NCI-H69 (cell line): ENCODE results near the gene SPECC1L.
"Not testable (repeated sequence)": the region's sequence is repeated elsewhere in the genome, so short reads cannot be mapped to it uniquely, and the experiment has no call there.

Experiments
- DNase-seq: peaks from one replicate; lab custom pipeline; 2025; lab: John Stamatoyannopoulos, UW

Gene SPECC1L

DNA sequence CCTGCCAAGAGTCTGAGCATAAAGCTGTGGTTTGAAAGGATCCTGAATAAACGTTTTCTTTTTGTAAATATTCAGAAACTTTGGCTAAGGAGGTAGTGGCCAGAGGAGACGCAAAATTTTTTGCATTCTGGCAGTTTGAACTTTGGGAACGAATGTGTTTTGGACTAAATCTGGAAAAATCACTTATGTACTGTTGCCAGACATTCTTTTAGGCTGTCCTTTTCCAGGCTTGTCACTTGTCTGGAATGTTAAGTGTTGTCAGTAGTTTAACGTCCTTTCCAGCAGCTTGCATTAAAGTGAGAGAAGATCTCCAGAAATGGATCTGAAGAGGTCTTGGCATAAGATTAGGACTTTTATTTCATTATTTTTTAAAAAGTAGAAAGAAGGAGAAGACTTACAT is 18.5 kb downstream of the SPECC1L start:
- DNase-seq = no peak

DNA sequence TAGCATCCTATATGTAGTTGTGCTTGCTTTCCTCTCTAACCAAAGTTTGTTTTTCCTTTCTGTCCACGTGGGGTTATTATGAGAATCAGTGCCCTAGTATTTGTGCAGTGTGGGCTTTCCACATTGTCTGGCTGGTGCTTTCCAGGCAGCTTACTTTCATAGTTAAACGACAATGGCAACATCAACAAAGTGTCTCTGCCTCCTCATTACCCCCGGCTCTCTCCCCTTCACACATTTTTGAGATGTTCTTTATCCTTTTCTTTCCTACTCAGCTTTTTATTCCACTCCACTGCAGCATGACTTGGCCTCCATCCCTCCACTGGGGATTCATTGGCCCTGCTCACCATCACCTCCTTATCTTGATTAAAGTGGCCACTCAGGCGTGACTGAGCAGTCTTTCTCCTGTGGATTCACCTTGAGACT is 19.1 kb downstream of the SPECC1L start:
- peak; percentile 14 for DNase-seq

DNA sequence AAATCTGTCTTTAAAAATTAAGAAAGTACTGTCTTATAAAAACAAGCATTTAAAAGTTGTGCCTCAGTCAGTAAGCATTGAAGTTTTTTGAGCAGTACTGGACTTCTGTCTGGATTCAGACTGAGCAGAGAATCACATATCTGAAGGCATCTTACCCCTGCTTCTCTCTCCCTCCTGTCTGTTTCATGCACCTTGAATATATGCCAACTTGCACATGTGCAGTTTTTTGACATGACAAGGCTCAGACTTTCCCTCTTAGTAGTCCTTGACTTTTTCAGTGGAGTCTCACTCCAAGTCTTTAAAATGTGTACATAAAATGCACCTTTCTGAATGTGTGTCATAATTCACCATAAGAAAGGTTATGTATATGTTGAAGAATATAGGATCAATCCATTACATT is 19.8 kb downstream of the SPECC1L start:
- DNase-seq = no peak

DNA sequence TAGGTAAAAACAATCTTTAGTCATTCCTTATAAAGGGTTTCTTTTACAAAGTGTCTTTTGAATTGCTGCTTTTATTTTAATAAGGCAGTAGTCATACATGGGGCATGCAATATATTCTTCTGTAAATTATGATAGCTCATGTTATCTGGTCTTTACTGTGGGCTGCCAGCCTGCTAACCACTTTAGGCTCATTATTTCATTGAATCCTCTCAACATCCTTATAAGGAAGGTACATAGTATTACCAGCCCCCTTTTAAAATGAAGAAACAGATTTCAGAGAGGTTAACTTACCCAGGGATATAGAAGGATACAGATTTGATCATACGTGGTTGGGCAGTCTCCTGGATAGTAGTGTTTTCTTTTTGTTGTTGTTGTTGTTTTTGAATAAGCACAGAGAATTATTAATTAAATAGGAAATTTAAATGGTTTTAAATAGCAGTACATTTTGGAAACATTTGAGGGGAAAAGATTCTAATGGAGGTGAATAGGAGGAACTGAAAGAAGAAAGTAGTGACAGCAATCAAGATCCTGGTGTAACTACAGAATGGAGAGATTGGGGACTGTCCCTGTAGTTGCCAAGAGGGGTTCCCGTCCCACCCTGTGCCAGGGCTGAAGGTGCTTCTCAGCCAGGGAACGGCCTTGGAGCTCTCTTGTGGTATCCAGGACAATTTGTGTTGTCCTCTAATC is 21.0 kb downstream of the SPECC1L start:
- DNase-seq = no peak

DNA sequence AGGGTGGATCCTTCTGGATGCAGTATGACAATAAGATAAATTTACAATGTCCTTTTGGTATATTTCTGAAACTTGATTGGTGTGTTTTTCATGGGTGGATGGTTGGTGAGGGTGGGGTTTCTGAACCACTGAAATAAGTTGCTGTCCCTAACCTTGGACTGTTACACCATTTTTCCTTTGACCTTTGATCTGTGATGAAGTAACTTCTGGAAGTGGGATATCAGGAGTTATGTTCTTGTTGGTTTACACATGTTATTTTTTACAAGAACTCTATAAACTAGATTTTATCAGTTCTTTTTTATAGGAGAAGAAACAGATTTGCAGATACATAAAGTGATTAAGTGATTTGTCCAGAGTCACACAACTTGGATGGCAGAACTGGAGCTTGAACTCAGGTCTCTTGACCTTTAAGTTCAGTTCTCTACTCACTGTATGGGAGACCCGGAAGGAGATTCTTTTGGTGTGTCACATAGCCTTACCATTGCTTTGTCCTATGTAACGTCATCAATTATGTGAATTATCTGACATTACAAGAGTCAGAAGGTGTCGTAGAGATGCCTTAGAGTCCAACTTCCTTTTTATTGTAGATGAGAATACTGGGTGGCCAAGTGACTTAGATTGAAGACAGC is 21.7 kb downstream of the SPECC1L start:
- DNase-seq = not testable (repeated sequence)

DNA sequence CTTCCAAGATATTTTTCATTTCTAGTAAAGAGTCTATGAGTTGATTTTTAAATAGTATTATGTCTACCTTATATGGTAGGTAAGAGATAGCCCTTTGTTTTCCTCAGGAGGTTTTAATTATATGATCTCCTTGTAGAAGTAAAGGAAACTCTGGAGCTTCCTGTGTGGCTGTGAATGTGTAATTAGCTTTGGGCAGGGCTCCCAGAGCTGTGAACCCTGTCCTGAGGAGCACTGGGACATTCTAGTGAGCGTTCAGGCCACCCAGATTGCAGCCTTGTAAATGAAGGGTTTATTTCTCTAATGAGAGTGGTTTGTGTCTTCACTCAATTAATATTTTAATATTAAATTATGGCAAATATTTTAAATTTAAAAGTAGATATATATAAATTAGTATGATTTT is 24.3 kb downstream of the SPECC1L start:
- peak; percentile 16 for DNase-seq

DNA sequence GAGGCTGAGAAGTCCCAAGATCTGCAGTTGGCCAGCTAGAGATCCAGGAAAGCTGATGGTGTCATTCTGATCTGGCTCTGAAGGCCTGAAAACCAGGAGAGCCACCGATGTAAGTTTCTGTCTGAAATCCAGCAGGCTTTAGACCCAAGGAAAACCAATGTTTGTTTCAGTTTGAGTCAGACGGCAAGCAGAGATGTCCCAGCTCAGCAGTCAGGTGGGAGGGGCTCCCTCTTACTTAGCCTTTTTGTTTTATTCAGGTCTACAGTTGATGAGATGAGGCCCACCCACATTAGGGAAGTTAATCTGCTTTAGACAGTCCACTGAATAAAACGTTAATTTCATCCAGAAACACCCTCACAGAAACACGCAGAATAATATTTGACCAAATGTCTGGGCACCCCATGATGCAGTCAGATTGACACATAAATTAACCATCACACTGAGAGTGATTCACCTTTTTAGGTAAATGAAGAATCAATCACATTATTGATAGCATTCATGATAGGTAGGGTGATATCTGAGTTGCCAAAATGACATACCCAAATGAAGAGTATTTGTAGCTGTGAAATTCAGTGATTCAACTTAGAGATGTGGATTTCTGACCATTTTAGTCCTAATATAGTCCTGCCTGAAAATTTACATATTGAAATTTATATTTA is 28.0 kb downstream of the SPECC1L start:
- not testable (repeated sequence) for DNase-seq

DNA sequence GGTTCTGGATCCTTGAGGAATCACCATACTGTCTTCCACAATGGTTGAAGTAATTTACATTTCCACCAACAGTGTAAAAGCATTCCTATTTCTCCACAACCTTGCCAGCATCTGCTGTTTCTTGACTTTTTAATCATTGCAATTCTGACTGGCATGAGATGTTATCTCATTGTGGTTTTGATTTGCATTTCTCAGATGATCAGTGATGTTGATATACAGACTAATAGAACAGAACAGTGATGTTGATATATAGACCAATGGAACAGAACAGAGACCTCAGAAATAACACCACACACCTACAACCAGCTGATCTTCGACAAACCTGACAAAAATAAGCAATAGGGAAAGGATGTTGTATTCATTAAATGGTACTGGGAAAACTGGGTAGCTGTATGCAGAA is 29.9 kb downstream of the SPECC1L start:
- DNase-seq = not testable (repeated sequence)

DNA sequence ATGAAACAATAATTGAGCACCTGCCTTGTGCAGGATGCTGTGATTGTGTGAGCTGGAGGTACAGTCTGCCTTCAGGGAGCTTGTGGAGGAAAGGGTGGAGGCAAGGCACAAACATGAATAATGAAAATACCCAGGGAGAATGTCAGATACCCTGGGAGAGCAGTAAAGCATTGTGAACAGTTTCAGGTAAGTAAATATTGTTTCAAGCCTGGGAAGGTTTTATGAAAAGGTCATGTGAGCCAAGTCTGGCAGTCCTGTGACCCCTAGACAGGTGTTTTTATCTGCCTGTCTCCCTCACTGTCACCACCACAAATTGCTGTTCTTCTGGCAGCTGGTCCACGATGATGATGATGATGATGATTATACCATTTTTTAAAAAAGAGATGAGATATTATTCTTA is 32.0 kb downstream of the SPECC1L start:
- DNase-seq = peak; percentile 95

DNA sequence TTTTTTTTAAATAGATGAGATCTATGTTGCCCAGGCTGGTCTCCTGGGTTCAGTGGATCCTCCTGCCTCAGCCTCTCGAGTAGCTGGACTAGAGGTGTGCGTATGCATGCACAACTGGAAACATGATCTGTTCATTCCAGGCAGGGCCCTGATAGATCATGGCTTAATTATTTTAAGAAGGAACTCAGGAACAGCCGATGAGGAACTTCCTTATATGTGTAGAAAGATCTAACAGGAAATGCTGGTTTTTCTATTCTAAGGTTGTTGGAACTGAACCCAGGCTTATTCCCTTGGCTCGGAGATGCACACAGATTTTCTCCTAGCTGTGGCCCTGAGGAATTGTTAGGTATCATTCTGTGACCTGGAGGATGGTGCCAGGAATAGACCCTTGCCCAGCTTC is 32.4 kb downstream of the SPECC1L start:
- peak; percentile 72 for DNase-seq

DNA sequence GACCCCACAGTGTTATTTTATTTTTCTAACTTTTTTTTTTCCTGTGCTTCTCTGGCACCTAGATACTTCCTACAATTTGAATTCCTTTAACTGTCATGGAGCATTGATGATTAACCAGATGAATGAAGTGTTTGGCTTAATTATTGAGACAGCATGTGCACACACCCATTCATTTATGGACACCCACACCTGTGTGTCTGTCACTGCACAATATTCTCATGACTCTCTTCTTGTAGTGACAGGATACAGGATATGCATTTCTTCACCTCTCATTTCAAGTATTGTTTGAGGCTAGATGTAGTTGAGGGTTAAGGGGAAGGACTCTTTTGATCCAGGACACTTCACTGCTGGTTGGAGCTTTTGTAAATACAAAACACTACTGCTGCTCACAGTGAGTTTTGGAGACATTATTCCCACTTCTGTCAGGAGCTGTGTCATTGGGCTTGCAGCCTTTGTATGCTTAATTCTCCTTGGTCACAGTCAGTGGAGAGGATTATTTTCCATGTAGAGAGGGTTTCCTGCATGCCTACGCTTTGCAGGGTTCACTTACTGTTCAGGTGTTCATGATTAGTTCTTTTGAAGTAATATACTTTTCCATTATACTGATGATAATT is 33.5 kb downstream of the SPECC1L start:
- DNase-seq = peak; percentile 54

DNA sequence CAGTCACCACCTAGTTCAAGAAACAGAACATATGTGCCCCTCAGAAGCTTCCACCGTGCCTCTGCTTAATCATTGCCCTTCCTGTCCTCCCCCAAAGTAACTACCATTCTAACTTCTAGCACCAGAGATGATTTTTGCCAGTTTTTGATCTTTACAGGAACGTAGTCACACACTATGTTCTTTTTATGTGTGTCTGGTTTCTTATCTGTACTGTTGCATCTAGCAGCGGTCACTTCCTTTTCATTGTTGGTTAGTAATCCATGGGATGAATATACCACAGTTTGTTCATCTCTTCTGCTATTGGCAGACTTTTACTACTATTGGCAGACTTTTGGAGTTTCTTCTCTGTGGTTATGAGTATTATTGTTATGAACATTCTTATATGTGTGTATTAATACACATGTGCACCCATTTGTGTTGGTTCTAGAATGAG is 34.6 kb downstream of the SPECC1L start:
- no peak for DNase-seq

DNA sequence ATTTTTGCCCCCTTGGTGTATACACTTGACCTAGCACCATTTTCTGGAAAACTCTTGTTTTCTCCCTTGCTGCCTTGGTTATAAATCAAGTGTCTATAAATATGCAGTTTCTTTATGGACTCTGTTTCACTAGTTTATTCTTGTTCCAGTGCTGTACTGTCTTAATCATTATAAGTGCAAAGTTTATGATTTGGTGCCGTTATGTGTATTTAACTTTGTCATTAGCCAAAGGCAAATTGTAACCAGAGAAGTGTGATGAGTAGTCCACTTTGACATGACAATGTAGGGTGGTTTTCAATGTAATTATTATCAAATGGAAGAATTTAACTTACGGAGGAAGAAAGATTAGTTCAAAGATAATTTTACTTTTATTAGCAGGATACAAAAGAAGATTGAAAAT is 40.3 kb downstream of the SPECC1L start:
- peak; percentile 27 for DNase-seq

DNA sequence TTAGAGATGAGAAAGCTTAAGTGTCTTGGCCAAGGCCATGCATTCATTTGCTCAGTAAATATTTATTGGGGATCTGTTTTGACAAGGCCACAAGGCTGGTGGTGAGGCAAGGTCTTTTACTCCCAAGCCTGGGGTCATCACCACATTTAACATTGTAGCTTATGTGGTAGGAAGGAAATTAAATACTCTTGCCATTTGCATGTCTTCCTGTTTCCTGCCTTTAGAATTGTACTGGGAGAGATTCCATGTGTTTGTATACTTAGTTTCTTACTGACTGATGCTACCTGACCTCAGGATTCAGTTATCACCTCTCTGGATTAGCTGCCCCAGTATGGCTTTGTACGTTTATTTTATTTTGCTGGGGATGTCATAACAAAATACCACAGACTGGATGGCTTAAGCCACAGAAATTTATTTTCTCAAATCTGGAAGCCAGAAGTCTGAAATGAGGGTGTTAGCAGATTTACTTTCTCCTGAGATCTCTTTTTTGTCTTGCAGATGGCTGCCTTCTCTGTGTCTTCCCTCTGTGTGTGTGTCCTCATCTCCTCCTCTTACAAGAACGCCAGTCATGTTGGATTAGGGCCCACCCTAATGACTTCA is 44.8 kb downstream of the SPECC1L start:
- DNase-seq = peak; percentile 36

DNA sequence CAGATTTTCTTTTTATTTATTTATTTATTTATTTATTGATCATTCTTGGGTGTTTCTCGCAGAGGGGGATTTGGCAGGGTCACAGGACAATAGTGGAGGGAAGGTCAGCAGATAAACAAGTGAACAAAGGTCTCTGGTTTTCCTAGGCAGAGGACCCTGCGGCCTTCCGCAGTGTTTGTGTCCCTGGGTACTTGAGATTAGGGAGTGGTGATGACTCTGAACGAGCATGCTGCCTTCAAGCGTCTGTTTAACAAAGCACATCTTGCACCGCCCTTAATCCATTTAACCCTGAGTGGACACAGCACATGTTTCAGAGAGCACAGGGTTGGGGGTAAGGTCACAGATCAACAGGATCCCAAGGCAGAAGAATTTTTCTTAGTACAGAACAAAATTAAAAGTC is 45.6 kb downstream of the SPECC1L start:
- not testable (repeated sequence) for DNase-seq

DNA sequence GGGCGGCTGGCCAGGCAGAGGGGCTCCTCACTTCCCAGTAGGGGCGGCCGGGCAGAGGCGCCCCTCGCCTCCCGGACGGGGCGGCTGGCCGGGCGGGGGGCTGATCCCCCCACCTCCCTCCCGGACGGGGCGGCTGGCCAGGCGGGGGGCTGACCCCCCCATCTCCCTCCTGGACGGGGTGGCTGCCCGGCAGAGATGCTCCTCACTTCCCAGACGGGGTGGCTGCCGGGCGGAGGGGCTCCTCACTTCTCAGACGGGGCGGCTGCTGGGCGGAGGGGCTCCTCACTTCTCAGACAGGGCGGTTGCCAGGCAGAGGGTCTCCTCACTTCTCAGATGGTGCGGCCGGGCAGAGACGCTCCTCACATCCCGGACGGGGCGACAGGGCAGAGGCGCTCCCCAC is 46.9 kb downstream of the SPECC1L start:
- not testable (repeated sequence) for DNase-seq

DNA sequence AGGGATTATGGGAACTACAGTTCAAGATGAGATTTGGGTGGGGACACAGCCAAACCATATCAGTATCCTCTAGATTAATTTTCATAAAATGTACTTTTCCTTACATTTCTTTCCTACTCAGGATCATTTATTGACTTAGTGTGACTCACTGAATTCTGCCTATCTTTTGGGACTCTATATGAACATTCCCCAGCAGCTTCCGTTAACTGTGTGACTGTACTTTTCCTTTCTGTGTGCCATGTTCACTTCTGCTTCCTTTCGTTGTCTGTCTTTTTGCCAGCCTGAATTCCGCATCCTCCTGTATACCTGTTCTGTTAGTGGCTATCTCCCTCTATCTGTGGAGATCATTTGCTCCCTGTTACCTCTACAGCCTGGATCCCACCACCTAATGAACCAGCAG is 48.8 kb downstream of the SPECC1L start:
- DNase-seq = no peak

DNA sequence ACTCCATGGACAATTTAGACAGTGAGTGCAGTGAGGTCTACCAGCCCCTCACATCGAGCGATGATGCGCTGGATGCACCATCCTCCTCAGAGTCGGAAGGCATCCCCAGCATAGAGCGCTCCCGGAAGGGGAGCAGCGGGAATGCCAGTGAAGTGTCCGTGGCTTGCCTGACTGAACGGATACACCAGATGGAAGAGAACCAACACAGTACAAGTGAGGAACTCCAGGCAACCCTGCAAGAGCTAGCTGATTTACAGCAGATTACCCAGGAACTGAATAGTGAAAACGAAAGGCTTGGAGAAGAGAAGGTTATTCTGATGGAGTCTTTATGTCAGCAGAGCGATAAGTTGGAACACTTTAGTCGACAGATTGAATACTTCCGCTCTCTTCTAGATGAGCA is 51.4 kb downstream of the SPECC1L start:
- DNase-seq = no peak

DNA sequence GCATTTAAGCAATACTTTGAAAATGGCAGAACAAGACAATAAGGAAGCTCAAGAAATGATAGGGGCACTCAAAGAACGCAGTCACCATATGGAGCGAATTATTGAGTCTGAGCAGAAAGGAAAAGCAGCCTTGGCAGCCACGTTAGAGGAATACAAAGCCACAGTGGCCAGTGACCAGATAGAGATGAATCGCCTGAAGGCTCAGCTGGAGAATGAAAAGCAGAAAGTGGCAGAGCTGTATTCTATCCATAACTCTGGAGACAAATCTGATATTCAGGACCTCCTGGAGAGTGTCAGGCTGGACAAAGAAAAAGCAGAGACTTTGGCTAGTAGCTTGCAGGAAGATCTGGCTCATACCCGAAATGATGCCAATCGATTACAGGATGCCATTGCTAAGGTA is 51.9 kb downstream of the SPECC1L start:
- no peak for DNase-seq

DNA sequence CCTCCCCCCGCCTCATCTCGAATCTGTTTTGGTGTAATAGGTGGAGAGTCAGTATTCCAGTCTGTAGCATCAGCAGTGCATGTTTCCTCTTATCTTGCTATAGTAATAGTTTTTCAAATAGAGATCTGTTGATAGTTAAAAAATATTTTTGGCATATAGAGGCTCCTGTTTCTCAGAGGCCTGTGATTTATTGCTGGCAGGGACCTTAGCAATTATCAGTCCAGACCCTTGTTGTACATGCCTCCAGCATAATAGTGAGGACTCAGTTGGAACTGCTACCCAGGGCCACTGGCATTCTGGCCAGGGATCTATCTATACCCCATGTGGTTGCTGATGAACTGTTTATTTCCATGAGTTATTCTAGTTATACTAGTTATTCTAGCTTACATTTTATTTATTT is 52.6 kb downstream of the SPECC1L start:
- DNase-seq = no peak

DNA sequence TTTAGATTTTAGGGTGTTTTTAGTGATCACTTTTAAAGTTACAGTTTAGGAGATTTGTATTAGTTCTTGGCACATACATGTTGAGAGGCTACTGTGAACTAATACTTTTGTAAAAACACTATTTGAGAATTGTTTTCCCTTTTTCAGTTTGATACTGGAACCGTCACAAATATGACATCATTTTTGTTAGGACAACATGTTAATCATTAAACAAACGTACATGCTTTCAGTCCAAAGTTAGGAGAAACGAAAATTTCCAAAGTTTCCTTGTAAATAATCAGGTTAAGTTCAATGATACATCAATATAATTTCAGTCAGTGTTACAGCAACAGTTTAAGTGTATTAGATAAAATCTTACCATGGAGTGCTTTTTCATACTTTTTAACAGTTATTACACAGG is 53.1 kb downstream of the SPECC1L start:
- no peak for DNase-seq

DNA sequence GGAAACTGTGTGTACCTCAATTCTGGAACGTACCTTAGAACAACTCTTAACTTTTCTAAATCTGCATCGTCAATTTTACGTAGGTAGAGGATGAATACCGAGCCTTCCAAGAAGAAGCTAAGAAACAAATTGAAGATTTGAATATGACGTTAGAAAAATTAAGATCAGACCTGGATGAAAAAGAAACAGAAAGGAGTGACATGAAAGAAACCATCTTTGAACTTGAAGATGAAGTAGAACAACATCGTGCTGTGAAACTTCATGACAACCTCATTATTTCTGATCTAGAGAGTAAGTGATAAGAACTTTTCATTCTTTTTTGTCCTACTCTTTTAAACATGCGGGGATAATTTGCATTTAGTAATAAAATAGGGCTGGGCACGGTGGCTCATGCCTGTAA is 53.5 kb downstream of the SPECC1L start:
- no peak for DNase-seq
